Renal cortex interstitium (tissue), 11 donors: ENCODE measurements around the gene PET100. TPM values are rescaled to one million over a fixed set of nuclear protein-coding genes. Genes with fewer than 3 reads are reported as not detected.

Source experiments
- DNase-seq, 11 donors: peaks; one replicate each; pipeline ENCODE4 v3.0.0-alpha.2; 2013; ENCODE audit warnings: low read depth in 9 of 11, low spot score in 4 of 11; ENCODE audit errors: extremely low read depth in 1 of 11
- polyA plus RNA-seq, 3 donors: library from polyadenylated mRNA; unstranded; fragments of 120-200 nt; gene quantifications; one replicate each; pipeline ENCODE4 v1.2.1, GENCODE V29; 2013; ENCODE audit not compliant: insufficient read length in 3 of 3

The PET100 gene
- polyA plus RNA-seq, 3 donors: 94.6 to 126 (median 122) TPM

DNA sequence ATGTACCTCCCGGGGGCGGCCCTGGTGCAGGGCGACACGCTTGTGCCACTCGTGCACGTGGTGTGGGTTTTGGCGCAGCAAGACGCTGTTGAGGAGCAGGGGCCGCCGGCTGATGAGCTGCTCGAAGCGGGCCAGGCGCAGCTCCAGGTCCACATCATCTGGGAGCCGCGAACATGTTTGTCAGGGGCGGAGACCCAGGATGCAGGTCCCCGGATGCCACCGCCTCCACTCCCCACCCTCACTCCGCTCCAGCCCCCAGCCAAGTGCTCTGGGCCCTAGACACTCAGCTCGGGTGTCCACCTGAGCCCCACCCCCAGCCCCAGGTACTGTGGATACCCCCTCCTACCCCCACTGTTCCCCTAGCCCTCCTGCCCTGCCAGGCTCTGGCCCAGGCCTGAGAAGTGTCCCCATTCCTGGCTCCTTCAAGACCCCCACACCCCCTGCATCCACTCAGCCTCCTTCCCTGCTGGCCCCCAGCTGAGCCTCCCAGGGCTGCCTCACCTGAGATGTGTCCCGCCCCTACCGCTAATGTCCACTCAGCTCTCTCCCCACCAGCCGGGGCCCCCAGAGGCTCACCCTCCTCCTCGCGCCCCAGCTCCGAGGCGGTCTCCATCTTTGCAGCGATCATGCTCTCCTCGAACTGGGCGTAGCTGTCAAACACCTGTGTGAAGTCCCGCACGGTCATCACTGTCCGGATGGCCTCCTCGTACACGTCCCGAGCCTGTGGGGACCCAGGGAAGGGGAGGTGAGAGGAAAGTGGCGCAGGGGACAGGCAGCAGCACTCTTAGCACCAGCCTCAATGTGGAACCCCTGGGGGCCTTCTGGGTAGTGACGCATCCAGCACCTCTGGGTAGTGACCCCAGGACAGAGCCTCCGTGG, 5.6 kb upstream of the PET100 start:
- DNase-seq: no peak

DNA sequence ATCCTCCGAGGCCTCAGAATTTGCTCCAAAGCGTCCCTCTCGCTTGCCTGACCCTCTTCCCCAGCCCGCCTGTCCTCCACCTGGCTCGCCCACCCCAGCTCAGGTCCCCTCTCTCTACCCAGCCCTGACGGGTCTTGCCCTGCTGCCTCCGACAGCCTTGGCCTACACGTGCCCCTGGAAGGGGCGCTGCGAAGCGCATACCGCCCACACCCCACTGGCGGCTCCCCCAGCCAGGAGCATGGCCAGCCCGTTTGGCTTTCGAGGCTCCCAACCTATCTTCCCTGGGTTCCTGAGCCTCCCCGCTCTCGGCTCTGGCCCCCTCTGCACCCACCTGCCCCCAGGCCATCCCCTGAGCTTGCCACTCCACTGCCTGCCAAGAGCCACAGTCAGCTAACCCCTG, 4.8 kb upstream of the PET100 start:
- no peak for DNase-seq

DNA sequence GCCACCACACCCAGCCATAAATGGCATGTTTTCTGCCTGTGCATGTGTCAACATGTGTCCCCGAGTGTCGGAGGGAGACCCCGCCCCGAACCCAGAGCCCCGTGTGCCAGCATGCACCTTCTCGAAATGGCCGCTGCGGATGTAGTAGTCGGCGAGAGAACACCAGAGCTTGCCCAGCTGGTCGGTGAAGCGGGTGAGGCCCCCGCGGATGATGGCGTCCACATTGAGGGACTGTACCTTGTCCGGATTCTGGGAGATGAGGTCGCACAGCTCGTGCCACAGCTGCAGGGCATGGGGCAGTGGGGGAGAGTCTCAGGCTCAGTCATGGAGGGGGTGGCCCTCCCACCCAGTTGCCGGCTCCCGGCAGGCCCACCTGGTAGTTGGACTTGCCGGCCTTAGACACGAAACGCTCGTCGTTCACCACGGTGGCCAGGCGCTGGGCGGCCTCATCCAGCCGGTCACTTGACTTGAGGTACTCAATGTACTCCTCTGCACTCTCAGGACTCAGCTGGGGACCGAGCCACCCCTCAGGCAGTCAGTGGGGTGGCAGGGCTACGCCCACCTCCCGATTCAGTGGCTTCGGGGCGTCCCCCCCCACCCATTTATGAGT, 3.7 kb upstream of the PET100 start:
- no peak for DNase-seq

DNA sequence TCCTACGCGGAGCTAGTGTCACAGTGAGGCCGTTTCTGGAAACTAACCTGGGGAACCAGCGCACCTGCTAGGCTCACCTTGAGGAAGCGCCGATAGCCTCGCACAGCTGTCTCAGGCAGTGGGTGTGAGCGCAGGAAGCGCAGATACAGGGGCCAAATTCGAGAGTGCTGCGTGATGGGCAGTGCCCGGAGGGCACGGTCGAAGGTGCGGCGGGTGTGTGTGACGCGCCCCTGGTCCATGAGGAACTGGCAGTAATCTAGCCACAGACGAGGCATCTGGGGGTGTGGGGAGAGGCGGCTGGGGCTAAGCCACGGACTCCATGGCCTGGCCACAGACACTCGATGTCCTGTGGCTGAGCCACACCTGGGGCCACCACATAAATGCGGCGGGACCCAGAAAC, 2.4 kb upstream of the PET100 start:
- DNase-seq: no peak

DNA sequence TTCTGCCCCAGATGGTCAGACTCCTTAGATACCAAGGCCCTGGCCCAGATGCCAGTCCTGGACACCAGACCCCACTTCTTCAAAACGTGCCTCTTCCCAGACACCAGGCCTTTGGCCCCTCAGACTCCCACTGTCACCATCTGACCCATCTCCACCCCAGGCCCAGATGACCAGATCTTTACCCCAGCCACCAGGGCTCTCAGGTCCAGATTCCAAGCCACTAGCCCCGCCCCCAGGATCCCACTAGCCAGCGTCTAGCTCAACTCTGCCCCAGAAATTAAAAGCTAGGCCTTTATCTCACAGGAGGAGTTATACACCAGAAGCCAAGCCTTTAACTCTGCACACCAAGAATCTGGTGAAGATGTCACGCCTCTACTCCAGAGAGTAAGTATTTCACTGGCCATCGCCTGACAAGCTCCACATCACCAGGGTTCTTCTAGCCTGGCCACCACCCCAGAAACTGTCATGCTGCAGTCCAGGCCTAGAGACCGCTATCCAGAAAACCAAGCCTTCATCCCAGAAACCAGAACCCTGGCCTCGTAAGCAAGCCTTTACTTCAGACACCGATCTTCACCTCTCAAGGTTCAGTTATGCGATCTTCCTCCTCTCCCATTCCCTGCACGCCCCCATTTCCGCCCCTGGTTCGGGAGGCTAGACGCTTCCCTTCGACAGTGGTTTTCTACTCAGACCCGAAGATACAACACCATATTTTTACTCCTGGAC, 843 bp upstream of the PET100 start:
- no peak for DNase-seq

DNA sequence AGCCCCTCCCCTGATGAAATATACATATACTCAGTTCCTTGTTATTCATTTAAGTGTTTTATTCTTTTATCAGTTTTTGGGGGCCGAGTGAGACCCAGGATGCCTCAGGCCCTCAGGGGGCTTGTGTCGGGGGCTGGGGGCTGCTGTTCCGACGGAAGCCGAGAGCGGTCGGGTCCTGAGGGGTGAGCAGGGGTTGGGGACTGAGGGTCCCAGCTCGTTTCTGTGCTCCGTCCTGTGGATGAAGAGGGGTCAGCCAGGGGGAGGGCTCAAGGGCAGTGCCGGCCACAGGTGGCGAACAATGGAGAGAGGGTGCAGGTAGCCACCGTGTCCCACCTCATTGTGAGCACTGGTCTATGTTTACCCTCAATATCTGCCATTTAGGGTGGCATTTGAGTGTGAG, 2.0 kb downstream of the PET100 start:
- DNase-seq: no peak

DNA sequence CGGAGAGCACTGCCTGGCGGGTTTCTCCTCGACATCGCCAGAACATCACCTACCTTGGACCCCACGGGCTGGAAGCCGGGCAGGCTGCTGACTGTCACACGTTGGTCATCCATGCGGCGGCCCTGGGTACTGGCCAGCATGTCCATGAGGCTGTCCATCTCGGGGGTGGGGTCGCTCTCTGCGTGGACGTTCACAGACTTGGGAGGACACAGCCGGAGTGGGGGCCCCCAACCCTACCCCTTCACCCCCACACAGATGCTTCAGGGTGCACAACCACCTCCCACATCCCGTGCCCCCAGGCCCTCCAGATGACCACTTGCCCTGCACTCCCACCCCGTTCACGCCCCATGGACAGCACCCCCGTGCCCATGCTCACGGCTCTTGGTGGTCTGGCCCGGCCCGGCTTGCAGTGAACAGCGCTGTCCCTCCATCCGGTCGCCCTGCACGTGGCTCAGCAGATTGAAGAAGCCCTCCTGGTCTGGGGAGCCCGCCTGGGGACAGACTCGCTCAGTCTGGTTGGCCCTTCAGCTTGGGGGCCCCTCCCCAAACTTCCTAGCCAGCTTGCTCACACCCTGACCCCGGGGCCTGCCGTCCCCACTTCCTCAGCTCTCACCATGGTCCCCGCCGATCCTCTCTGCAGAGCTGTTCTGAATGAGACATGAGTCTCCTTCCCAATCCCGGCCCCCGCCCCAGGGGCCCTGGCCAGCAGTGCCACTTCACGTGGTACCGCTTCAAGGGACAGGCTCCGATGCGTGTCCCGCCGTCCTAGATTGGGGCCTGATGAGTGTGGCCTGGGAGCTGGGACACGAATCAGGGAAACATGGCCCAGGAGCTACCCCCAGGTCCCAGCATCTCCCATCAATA, 3.0 kb downstream of the PET100 start:
- no peak for DNase-seq

DNA sequence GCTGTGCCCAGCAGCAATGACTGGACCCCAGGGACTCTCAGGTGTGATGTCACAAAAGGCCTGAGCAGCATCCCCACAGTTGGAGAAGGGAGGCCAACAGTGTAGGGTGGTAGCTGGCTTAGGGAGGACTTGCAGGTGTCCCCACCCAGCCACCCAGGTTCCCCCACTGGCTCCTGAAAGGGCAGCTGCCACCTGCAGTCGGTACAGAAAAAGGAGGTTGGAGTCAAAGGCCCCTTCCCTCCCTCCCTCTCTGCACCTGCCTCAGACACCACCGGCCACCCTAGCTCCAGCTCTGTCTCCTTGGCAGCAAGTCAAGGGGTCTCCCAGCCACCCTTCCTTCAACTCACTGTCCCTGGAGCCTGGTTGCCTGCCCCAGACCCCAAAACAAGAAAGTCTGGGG, 4.1 kb downstream of the PET100 start, which contains the start of gene PCP2:
Gene PCP2, minus strand, starts transcription at position 22 of the 400 bp plus-strand sequence. CDS start 262 bp downstream, outside the sequence.
- no peak for DNase-seq

DNA sequence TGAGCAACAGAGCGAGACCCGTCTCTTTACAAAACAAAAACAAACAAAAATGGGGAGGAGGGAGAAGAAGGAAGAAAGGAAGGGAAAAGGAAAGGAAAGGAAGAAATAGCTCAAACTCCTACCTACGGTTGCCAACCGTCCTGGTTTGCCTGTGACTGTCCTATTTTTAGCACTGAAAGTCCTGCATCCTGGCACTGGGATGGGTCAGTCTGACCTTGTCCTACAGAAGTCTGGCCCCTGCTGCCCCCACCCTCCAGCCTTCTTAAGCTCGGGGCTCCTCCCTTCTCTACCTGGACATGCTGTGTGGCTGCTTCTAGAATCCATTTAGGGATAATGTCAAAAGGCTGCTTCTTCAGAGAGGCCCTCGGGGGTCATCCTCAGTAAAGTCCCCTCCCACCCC, 6.1 kb downstream of the PET100 start:
- DNase-seq: no peak

DNA sequence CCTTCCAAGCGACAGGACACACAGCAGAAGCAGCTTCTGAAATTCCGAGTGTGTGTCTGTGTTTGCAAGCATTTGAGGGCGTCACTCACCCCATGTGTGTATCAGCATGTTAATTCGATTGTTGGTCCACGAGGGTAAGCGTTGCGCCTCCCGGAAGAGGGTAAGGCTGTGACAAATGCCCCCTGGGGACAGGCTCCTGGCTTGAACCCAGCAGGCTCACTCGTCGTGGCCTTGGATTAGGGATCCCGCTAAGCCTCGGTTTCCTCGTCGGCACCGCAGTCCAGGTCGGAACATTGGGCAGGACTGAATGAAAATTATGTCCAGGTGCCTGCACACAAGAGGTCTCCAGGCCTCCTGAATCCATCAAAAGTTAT, 6.7 kb downstream of the PET100 start:
- no peak for DNase-seq

DNA sequence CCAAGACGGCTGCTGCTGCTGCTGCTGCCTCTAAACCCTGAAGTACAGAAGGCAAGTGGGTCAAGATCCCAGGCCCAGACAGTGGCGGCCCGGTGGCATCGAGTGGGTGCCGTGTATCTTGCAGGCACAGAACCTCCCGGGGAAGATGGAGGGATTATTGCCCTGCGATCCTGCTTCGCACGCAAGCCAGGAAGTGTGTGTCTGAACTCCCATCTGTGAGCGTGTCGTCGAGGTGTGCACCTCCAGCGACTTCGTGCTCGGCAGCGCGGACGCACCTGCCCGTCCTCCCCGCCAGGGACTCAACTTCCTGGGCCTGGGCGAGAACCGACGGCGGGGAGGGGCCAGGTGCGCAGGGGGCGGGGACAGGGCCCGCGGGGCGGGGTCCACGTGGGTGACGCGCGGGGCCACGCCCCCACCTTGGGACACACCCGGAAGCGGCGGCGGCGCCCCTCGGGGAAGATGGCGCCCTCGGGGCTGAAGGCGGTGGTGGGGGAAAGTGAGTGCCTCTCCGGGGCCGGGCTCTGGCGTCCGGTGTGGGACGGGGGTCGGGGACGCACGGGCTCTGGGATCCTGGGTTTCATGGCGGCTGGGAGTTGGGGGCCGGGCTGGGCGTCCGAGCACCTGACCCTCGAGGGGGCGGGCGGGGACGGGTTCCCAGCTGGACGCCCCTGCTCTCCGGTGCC, 7.2 kb downstream of the PET100 start, which contains the start of gene STXBP2:
Gene STXBP2, plus strand, starts transcription at position 420 of the 683 bp plus-strand sequence. Its CDS starts 40 bp downstream, at position 460.
- DNase-seq: peak in 9 of 11 donors; percentile 12 to 67 (median 51)

DNA sequence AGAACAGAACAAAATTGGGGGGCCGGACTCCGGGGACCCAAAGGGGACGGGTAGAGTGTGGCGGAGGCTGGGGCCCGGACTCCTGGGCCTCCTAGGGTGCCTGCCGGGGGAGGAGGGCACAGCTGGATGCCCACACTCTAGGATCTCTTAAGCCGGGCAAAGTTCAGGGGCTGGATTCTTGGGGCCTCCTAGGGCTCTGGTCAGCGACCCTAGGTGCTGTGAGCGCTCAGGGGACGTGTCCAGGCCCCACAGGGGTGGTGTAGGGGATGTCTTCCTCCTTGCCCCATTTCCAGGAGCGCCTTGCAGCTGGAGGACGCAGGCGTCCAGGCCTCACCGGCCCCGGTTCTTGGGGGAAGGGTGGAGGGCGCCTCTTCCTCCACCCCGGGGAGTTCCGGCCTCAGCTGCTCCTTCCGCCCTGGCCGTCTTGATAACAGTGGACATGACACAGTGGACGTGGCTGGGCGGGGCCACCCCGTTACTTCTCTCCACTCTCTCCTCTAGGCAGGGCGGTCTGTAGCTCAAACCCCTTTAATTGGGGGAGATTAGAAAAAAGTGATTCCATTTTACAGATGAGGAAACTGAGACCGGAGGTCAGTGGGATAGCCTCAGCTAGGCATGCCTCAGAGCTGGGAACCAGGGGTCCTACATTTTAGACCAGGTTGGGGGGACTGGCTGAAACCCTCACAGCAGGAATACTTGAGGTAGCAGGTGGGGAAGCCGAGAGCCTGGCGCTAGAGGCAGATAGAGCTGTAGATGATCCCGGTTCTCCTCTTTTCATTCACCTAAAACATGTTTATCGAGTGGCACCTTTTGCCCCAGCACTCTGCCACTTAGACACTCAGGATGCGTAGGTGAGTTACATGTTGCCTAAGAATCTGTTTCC, 8.0 kb downstream of the PET100 start:
- no peak for DNase-seq

DNA sequence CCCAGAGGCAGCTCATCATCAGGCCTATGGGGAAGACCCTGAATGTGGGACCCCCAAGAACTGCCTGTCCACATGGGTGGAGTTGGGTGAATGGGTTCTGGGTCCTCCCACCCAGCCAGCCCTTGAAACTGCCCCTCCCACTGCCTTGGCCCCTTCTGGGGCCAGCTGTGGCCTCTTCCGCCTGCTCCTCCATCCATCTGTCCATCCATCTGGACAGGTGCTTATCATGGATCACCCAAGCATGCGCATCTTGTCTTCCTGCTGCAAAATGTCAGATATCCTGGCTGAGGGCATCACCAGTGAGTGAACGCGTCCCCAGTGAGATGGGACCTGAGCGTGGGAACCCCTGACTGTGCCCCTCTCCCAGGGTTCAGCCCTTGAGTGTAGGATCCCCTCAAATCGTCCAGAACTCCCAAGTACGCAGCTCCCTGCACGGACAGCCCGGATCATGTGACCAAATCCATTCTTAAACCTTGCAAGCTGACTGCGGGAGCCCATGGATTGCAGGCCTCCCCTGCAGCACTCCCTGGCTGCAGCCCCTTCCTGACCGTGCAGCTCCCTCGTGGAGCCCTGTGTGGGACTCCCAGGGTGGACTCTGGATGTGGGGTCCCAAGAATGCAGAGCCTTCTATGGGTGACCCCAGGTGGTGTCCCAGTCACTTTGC, 9.3 kb downstream of the PET100 start:
- no peak for DNase-seq

DNA sequence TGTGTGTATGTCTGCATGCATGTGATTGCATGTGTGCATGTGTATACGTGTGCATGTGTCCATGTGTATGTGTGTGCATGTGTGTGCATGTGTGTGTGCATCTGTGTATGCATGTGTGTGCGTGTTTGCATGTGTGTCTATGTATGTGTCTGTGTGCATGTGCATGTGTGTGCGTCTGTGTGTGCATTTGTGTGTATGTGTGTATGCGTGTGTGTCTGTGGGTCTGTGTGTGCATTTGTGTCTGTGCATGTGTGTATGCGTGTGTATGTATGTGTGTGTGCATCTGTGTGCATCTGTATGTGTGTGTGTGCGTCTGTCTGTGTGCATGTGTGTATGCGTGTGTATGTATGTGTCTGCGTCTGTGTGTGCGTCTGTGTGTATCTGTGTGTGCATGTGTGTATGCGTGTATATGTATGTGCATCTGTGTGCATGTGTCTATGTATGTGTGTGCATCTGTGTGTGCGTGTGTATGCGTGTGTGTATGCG, 10.3 kb downstream of the PET100 start:
- no peak for DNase-seq

DNA sequence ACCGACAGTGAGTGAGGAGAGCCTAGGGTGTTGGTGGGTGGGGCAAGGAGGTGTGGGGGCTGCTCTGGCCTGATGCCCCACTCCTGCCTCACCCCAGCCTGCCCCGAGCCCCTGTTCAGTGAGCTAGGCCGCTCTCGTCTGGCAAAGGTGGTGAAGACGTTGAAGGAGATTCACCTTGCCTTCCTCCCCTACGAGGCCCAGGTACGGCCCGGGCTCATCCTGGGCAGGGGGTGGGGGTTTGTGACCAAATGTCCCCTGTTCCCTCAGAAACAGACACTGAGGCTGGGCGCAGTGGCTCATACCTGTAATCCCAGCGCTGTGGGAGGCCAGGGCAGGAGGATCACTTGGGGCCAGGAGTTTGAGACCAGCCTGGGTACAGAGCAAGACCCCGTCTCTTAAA, 11.2 kb downstream of the PET100 start:
- no peak for DNase-seq

DNA sequence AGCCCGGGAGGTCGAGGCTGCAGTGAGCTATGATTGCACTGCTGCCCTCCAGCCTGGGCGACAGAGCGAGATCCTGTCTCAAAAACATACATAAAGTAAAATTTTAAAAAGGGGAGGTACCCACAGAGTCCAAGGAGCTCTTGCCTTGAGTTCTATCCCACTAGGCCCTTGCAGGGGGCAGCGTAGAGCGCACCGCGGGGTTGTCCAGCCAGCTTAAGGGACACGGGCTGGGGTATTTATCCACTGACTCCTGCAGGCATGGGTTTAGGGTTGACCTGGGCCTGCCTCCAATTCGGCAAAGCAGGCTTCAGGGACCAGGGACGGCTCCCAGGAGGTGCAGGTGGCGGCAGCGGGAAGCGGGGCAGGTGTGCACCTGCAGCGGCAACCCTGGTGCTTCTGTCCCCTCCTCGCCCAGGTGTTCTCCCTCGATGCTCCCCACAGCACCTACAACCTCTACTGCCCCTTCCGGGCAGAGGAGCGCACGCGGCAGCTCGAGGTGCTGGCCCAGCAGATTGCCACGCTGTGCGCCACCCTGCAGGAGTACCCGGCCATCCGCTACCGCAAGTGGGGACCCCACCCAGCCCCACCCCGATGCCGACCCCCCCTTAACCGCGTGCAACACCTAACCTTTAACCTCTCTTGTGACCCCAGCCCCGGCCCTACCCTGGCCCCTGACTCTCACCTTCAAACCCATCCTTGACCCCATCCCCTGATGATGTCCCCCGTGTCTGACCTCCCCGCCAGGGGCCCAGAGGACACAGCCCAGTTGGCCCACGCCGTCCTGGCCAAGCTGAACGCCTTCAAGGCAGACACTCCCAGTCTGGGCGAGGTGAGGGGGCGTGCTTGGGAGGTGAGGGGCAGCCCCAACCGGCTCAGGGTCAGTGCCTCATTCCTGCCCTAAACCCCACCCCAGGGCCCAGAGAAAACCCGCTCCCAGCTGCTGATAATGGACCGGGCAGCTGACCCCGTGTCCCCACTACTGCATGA, 12.0 kb downstream of the PET100 start:
- no peak for DNase-seq
